Activated T-cell treated with anti-CD3 and anti-CD28 coated beads, Interleukin-2, amount 50 U/mL, for 1 hour (primary cell): Measurements from ENCODE around the gene LGALS4.
"Not testable (repeated sequence)": the region's sequence is repeated elsewhere in the genome, so short reads cannot be mapped to it uniquely, and the experiment has no call there.

Source experiments
- DNase-seq: peaks from one replicate; pipeline ENCODE4 v3.0.0-alpha.2; 2020

LGALS4 gene

GRCh38 chr19:38842439-38843174, 29.9 kb upstream of the LGALS4 start:
- peak; percentile 65 for DNase-seq

- peak; percentile 69 for DNase-seq
These were observed 29.2 kb upstream of the LGALS4 start for GRCh38 chr19:38841787-38842438.

- no peak for DNase-seq
These were observed 28.5 kb upstream of the LGALS4 start for GRCh38 chr19:38841180-38841766.

- DNase-seq, result no peak
These were observed 27.8 kb upstream of the LGALS4 start for GRCh38 chr19:38840583-38840968.

GRCh38 chr19:38839816-38840582, 27.3 kb upstream of the LGALS4 start:
- DNase-seq, result no peak

- no peak for DNase-seq
These were observed 26.4 kb upstream of the LGALS4 start for GRCh38 chr19:38838986-38839761.

- no peak for DNase-seq
These were observed 25.7 kb upstream of the LGALS4 start for GRCh38 chr19:38838208-38838985.

- no peak for DNase-seq
These were observed 24.9 kb upstream of the LGALS4 start for GRCh38 chr19:38837656-38838121.

- no peak for DNase-seq
These were observed 24.4 kb upstream of the LGALS4 start for GRCh38 chr19:38836983-38837626.

GRCh38 chr19:38836159-38836982, 23.6 kb upstream of the LGALS4 start:
- no peak for DNase-seq

GRCh38 chr19:38834590-38834989, 21.8 kb upstream of the LGALS4 start:
- DNase-seq, result no peak

- no peak for DNase-seq
These were observed 21.4 kb upstream of the LGALS4 start for GRCh38 chr19:38834104-38834490.

GRCh38 chr19:38833092-38833425, 20.3 kb upstream of the LGALS4 start:
- no peak for DNase-seq

GRCh38 chr19:38831142-38831605, 18.4 kb upstream of the LGALS4 start:
- DNase-seq, result peak; percentile 35

- DNase-seq, result no peak
These were observed 17.4 kb upstream of the LGALS4 start for GRCh38 chr19:38830039-38830733.

GRCh38 chr19:38829203-38829602, 16.5 kb upstream of the LGALS4 start:
- DNase-seq, result not testable (repeated sequence)

- no peak for DNase-seq
These were observed 14.3 kb upstream of the LGALS4 start for GRCh38 chr19:38826856-38827551.

GRCh38 chr19:38825936-38826335, 13.2 kb upstream of the LGALS4 start:
- not testable (repeated sequence) for DNase-seq
